ENCODE results near the gene SCN3A. TPM values are rescaled to one million over a fixed set of nuclear protein-coding genes. Genes with fewer than 3 reads are reported as not detected.

SCN3A gene
- total RNA-seq, result 1.6 and 23.8 TPM in 2 replicates

DNA sequence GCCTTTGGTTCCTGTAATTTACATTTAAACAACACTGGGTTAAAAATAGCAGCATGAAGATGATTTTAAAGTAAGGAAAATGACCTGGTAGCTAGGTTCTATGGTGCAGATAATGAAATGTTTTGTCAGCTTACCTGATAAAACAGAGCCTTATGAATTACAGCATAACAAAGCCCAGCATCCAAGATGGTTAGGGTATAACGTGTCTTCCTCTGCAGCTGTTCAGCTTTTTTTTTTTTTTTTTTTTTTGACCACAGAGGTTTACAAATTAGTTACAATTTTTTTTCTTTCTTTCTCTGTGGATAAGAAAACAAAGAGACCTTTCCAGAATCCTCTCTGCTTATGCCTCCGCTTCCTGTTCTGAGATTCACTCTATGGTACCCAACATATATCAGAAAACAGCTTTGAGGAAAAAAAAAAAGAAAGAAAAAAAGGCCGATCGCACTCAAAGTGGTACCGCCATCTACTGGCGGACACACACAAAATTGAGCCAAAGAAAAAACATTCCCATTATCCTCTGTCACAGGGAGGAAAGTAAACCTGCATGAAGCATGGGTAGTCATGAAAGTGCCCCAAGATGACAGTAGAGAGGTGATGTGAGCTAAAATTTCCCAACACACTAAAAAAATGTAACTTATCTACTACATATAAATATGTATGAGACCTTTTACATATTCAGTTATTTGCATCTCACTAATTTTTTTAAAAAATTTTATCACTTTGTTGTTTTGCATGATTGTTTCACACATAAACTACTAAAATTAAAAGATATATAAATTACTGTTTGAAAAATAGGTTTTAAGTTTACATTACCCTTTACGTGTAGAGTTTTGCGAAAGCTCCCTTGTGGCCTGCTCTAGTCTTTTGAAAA lies at the start of gene SCN3A:
TSS of gene SCN3A (minus strand) at position 362 of the 871 bp plus-strand sequence. CDS start 27,656 bp downstream, outside the sequence.
- peak; percentile 71 for DNase-seq (ENCODE audit: low read depth)

- no peak for DNase-seq (ENCODE audit: low read depth)
These were observed 49.3 kb upstream of the SCN3A start for GRCh38 chr2:165253178-165253577.

GRCh38 chr2:165251366-165251765 lies 47.5 kb upstream of the SCN3A start:
- no peak for DNase-seq (ENCODE audit: low read depth)

- DNase-seq (ENCODE audit: low read depth), result peak; percentile 10
These were observed 44.4 kb upstream of the SCN3A start for GRCh38 chr2:165248238-165248637.

GRCh38 chr2:165245081-165245793 lies 41.4 kb upstream of the SCN3A start:
- DNase-seq (ENCODE audit: low read depth), result no peak

DNA sequence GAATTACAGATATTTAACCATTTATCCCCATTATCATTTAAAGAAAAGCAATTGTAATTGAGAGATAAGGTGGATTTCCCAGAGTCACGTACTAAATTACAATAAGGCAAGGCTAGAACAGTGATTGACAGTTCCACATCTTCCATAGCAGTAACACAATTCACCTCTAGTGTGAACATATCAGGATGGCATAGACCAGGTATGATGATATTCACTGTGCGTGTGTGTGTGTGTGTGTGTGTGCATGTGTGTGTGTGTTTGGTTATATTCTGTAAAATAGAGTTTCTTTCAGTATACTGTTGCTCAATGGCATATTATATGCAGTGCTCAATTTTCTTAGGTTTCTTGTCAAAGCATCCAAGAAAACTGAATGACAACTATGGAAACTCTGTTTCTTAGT lies 37.1 kb upstream of the SCN3A start:
- no peak for DNase-seq (ENCODE audit: low read depth)

DNA sequence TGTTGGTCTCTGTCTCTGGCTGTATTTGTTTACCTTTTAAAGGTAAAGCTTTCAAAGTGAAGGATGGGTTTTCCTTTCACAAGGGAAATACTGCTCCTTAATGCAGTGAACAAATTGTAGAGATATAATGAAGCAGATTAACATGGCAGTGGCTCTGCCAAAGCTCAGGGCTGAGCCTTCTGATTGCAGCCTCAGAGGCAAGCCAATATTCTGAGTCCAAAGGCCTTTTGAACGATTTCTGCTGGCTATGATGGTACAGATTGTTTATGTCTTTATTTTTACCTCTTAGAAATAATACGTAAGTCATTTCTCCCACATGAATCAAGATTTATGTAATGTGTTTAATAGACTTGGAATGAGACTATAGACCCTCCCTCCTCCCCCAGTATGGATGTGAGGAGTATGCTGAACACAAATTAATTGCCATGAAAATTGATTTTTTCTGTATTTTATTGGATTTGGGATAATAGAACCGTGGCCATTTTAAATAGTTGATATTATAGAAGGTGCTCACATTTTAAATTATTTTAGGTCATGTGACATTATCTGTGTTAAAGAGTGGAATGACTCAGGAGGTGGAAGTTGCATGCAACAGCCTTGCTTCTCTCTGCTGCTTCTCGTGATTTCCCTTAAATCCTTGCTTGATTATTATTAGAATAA lies 36.1 kb upstream of the SCN3A start:
- DNase-seq (ENCODE audit: low read depth), result no peak

GRCh38 chr2:165239230-165239629 lies 35.4 kb upstream of the SCN3A start, which contains the start of gene SCN2A:
Gene SCN2A, plus strand, starts transcription at chr2:165239414. Its CDS starts 56,410 bp downstream, at chr2:165295824.
- DNase-seq (ENCODE audit: low read depth), result peak; percentile 74

DNA sequence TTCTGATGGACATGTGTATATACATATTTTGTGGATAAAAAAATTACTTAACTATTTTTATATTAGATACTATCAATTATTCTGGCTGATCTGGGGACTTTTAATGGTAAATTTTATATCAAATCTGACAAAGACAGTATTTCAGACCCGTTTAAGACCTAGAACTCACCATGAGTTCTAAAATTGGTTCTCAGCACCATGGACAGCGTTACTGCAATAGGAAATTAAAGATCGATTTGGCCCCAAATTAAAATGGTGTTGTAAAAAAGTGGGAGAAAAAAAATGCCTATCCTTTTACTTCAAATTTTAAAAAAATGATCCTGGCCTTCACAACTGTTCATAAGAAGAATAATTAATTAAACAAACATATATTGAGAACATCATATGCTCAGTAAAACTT lies 34.4 kb upstream of the SCN3A start:
- peak; percentile 29 for DNase-seq (ENCODE audit: low read depth)

GRCh38 chr2:165237056-165237455 lies 33.2 kb upstream of the SCN3A start:
- no peak for DNase-seq (ENCODE audit: low read depth)

DNA sequence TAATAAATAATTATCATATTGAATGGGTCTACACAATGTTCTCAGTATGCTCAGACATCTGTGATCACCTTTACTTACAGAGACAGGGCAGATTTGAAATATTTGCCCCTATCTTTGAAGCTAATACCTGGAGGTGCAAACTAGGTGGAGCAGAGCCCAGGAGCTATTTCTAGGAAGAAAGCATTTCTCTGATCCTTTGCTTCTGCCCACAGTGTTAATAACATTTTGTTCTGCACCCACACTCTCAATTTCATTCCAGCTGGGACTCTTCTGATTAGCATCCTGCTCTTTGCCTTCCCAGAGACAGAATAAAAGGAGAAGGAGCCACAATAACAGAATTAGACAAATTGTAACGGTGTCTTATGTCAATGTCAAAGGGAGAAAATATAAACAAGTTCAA lies 23.7 kb upstream of the SCN3A start:
- no peak for DNase-seq (ENCODE audit: low read depth)

DNA sequence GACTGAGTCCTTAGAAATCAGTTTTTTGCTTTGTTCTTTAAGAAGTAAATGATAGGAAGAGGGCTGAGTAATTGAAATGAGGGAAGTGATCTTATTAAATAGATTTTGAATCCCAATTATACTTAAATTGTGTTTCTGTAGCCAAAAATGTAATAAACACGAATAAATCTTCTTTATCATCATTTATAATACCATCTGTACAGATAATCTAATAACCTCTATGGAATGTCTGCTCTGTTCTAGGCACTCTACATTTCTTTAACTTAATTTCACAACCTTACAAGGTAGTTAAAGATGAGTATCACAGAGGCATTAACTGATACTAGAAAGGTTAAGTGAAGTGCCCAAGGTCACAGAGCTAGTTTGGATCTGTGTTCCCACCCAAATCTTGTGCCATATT lies 21.1 kb upstream of the SCN3A start:
- no peak for DNase-seq (ENCODE audit: low read depth)

- DNase-seq (ENCODE audit: low read depth), result no peak
These were observed 15.6 kb upstream of the SCN3A start for GRCh38 chr2:165219481-165219880.

DNA sequence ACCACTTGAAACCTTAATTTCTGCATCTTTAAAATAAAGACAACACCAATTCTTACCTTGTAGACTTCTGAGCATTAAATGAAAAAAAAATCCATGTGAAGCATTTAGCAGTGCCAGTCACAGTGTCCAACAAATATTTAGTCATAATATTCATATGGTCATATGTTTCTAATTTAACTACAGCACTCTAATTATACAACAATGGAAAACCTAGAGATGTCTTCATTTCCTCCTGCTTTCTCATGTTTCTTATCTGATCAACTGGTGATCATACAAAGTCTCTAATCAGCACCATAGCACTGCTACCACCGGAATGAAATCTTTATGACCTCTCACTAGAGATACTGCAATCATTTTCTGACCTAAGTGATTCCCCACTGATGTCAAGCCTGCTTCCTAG lies 10.2 kb upstream of the SCN3A start:
- no peak for DNase-seq (ENCODE audit: low read depth)

GRCh38 chr2:165208094-165208493 lies 4.2 kb upstream of the SCN3A start:
- DNase-seq (ENCODE audit: low read depth), result no peak

DNA sequence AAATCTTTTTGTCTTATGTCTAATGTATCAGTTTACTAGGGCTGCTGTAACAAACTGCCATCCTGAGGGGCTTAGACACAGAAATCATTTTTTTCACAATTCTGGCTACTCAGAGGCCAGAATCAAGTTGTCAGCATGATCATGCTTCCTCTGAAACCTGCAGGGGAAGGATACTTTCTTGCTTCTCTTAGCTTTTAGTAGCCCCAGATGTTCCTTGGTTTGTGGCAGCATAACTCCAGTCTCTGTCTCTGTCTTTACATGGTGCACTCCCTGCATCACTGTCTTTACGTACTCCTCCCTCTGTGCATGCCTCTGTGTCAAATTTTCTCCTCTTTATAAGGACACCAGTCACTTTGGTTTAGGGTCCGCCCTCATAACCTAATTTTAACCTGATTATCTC lies 2.0 kb upstream of the SCN3A start:
- DNase-seq (ENCODE audit: low read depth), result no peak

GRCh38 chr2:165202239-165202638 lies 1.6 kb downstream of the SCN3A start:
- DNase-seq (ENCODE audit: low read depth), result peak; percentile 94

DNA sequence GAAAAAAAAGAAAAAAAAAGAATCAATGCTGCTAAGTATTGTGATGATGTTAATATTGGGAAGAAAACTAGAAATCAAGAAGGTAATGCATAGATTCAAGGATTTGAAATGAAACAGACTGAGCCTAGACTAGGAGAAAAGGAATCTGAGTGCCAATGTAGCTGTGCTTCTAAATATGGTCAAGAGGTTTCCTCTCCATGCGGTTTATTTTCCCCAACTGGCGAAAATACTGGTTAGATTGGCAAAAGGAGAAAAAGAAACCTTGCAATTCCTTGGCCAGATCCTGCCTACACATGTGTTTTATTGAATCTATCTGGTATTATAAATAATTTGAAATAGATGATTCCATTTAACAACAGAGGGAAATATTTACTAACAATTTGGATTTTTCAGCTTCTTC lies 5.7 kb downstream of the SCN3A start:
- DNase-seq (ENCODE audit: low read depth), result no peak

DNA sequence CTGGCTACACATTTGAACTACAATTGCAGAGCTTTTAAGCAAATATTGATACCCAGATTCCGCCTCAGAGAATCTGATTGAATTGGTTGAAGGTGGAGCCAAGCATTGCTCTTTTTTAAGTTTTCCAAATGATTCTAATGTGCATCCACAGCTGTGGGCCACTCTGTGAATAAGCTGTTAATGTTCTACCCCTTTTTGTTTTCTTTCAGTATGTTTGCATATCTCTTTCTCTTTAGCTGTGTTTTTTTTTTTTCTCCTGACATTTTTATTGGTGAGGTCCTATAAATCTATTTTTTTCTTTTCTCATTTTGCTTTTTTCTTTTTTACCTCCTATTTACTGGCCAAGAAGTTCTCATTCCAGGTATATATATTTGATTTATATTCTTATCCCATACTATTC lies 6.5 kb downstream of the SCN3A start:
- peak; percentile 66 for DNase-seq (ENCODE audit: low read depth)

DNA sequence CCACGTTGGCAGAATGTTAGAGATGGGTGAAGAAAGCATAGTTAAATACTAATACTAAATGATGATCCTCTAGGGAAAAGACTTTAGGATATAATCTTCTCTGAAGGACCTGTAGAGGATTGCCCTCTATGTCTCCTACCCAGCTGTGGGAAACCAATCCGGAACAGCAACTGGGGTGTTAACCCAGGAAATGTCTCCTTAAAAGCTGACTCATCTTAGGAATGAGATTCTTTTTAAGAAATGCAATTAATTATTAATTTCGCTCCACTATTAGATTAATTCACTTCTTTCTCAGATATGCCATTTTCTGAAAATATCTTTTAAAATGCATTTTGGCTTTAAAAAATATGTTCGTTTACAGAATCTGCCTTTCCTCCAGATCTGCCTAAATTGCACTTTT lies 7.4 kb downstream of the SCN3A start:
- peak; percentile 85 for DNase-seq (ENCODE audit: low read depth)

DNA sequence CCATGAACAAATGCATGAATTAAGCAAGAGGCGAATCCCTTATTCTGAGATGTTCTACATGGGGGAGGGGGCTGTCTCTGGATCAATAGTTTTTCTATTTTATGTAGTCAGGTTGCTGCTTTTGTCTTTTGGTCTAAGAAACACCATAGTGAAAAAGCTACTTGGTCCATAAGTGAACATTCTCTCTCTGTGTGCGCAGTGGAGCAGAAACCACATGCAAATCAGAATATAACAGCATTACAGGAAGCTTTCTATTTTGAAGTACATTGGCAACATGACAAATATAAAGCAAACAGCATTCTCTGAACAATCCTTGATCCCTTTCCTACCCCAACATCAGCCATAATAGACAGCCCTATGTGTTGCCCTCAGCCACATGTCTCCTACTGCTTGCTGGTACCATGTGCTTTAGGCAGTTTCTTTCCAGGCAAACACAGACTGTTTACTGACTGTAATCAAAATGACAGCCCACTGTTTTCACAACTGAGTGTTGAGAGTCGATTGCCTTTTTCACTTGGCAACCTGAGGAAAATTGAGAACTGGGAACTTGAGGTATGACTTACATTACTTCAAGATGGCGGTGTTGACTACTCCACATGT lies 10.6 kb downstream of the SCN3A start:
- no peak for DNase-seq (ENCODE audit: low read depth)

DNA sequence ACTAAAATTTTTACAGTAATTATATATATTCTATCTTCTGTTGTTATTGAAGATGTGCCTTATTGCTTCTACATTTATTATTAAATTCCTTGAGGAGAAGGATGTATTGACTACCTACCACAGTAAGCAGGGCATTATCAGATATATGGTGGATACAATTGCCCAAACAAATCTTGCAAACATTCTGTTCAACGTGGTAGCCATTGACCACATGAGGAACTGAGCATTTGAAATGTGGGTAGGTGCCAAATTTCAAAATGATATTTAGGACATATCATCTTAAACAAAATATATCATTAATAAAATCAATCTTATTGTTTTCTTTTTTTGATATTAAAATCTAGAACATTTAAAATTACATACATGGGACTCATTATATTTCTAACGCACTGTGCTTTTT lies 11.1 kb downstream of the SCN3A start:
- no peak for DNase-seq (ENCODE audit: low read depth)

Data from renal cortical epithelial cell (primary cell).